Stromal cell of bone marrow (primary cell): ENCODE results near the gene TGFBR1.
A peak's percentile ranks its signal among the peaks of the same experiment; 100 is the strongest.

Source experiments
- DNase-seq: peaks from one replicate; pipeline ENCODE4 v3.0.0-alpha.2; 2012; ENCODE audit warnings: low read depth

TGFBR1 gene

GRCh38 chr9:99137225-99137624, 32.3 kb downstream of the TGFBR1 start:
- DNase-seq: no peak

- no peak for DNase-seq
Observed at GRCh38 chr9:99137891-99138290, 33.0 kb downstream of the TGFBR1 start.

GRCh38 chr9:99138424-99139284, 33.7 kb downstream of the TGFBR1 start:
- no peak for DNase-seq

GRCh38 chr9:99139868-99140267, 35.0 kb downstream of the TGFBR1 start:
- DNase-seq: no peak

GRCh38 chr9:99140685-99141314, 35.9 kb downstream of the TGFBR1 start:
- DNase-seq: no peak

- no peak for DNase-seq
Observed at GRCh38 chr9:99141849-99142248, 36.9 kb downstream of the TGFBR1 start.

GRCh38 chr9:99142275-99142674, 37.4 kb downstream of the TGFBR1 start:
- DNase-seq: no peak

- DNase-seq: no peak
Observed at GRCh38 chr9:99143655-99144054, 38.7 kb downstream of the TGFBR1 start.

- DNase-seq: no peak
Observed at GRCh38 chr9:99144966-99145365, 40.1 kb downstream of the TGFBR1 start.

GRCh38 chr9:99146574-99146973, 41.7 kb downstream of the TGFBR1 start:
- DNase-seq: no peak

- no peak for DNase-seq
Observed at GRCh38 chr9:99147177-99147576, 42.3 kb downstream of the TGFBR1 start.

GRCh38 chr9:99150451-99151171, 45.7 kb downstream of the TGFBR1 start:
- DNase-seq: no peak

- no peak for DNase-seq
Observed at GRCh38 chr9:99154356-99154755, 49.4 kb downstream of the TGFBR1 start.

- no peak for DNase-seq
Observed at GRCh38 chr9:99155736-99156135, 50.8 kb downstream of the TGFBR1 start.

- no peak for DNase-seq
Observed at GRCh38 chr9:99158629-99159028, 53.7 kb downstream of the TGFBR1 start.

- no peak for DNase-seq
Observed at GRCh38 chr9:99160173-99160572, 55.3 kb downstream of the TGFBR1 start.

- DNase-seq: peak; percentile 25
Observed at GRCh38 chr9:99162759-99163364, 57.9 kb downstream of the TGFBR1 start.

- no peak for DNase-seq
Observed at GRCh38 chr9:99166149-99166548, 61.2 kb downstream of the TGFBR1 start.

- DNase-seq: no peak
Observed at GRCh38 chr9:99167119-99167518, 62.2 kb downstream of the TGFBR1 start.

- no peak for DNase-seq
Observed at GRCh38 chr9:99167694-99168093, 62.8 kb downstream of the TGFBR1 start.

GRCh38 chr9:99169086-99169485, 64.2 kb downstream of the TGFBR1 start:
- DNase-seq: no peak

GRCh38 chr9:99169982-99170761, 65.3 kb downstream of the TGFBR1 start:
- DNase-seq: no peak
